ENCODE measurements around the gene ANKRD13D. TPM values are rescaled to one million over a fixed set of nuclear protein-coding genes. Genes with fewer than 3 reads are reported as not detected.

Gene ANKRD13D
- total RNA-seq, 1 experiment from 2014 or later: 79.6 TPM

GRCh38 chr11:67261640-67261945 is 27.5 kb upstream of the ANKRD13D start:
- Histone ChIP-seq H3K4me2 (peak overlapping the region; percentile 72; the same call in 1 of the 2 replicates), H3F3A (ENCODE audit: insufficient read depth, low read depth) (peaks cover 53% of the 10 kb centered on the region), H3K4me1 (replicated peaks; ENCODE audit: insufficient read depth) (peaks cover 24% of the 10 kb centered on the region), H3K27me3 (ENCODE audit: insufficient read depth, low read depth) (no peaks in the 10 kb centered on the region), H3K27ac (no peak overlapping the region), H3K9me3 (ENCODE audit: insufficient read depth, low read depth) (no peaks in the 10 kb centered on the region), H3K9me2 (ENCODE audit: insufficient read depth) (no peaks in the 10 kb centered on the region), H4K20me1 (ENCODE audit: insufficient read depth) (no peaks in the 10 kb centered on the region; the same call in 1 of the 2 replicates), H2AFZ (no peak overlapping the region), H3K36me3 (ENCODE audit: low read depth) (peaks cover 6% of the 10 kb centered on the region; the same call in 1 of the 2 replicates), H3K79me2 (ENCODE audit: low read depth) (peaks cover 2% of the 10 kb centered on the region; the same call in 1 of the 2 replicates), H3K4me3 (no peak overlapping the region)
- no TSS peak for BruUV-seq (replicated peaks)
- ChIA-PET CTCF (interaction anchor here (0.6 to 2.2 kb wide), 6 partner anchors 8 to 177 kb away, joined by 4 to 18 read pairs (median 6); no protein-coding TSS in a partner anchor), POLR2A (ENCODE audit: unreplicated experiment) (interaction anchor here (0.6 to 0.7 kb wide), 3 partner anchors 42 to 118 kb away, joined by 3 read pairs; partner anchors contain the start of genes POLD4 and SSH3)
- DNase-seq: no peak
- intact Hi-C loops (cut with micrococcal nuclease; ENCODE audit: unreplicated experiment): loop anchor here (5.0 kb wide), 3 partner anchors 121 to 204 kb away; partner anchors contain the start of gene RHOD
- TF ChIP-seq CTCF (conservative IDR thresholded peaks at IDR 0.05) (no peak), EZH2 (IDR thresholded peaks at IDR 0.05; ENCODE audit: low read depth) (no peak)

- 0 out of 2 replicates have a peak, but pooled peaks cover 1% of the 10 kb centered on the region for H3K36me3 ChIP-seq (ENCODE audit: low read depth)
- CTCF ChIA-PET: interaction anchor here (0.6 to 2.2 kb wide), 6 partner anchors 8 to 239 kb away, joined by 4 to 18 read pairs (median 8); no protein-coding TSS in a partner anchor
- peak overlapping the region; percentile 29; the same call in 1 of the 2 replicates for H3K4me2 ChIP-seq
- H3F3A ChIP-seq (ENCODE audit: insufficient read depth, low read depth): peaks cover 50% of the 10 kb centered on the region
- POLR2A ChIA-PET (ENCODE audit: unreplicated experiment): interaction anchor here (0.6 to 0.7 kb wide), 3 partner anchors 41 to 117 kb away, joined by 3 read pairs; partner anchors contain the start of genes POLD4 and SSH3
- H3K9me2 ChIP-seq (ENCODE audit: insufficient read depth): no peaks in the 10 kb centered on the region
- H3K27ac ChIP-seq: no peak overlapping the region
- no TSS peak for BruUV-seq (replicated peaks)
- H4K20me1 ChIP-seq (ENCODE audit: insufficient read depth): no peaks in the 10 kb centered on the region; the same call in 1 of the 2 replicates
- H2AFZ ChIP-seq: no peak overlapping the region
- H3K27me3 ChIP-seq (ENCODE audit: insufficient read depth, low read depth): no peaks in the 10 kb centered on the region
- TF ChIP-seq CTCF (conservative IDR thresholded peaks at IDR 0.05) (no peak), EZH2 (IDR thresholded peaks at IDR 0.05; ENCODE audit: low read depth) (no peak)
- peaks cover 8% of the 10 kb centered on the region for H3K79me2 ChIP-seq (ENCODE audit: low read depth)
- intact Hi-C loops (cut with micrococcal nuclease; ENCODE audit: unreplicated experiment): loop anchor here (1.0 to 5.0 kb wide), 5 partner anchors 23 to 205 kb away; partner anchors contain the start of gene RHOD
- no peak for DNase-seq
- H3K9me3 ChIP-seq (ENCODE audit: insufficient read depth, low read depth): no peaks in the 10 kb centered on the region
- H3K4me1 ChIP-seq (replicated peaks; ENCODE audit: insufficient read depth): peaks cover 24% of the 10 kb centered on the region
- no peak overlapping the region for H3K4me3 ChIP-seq
These were observed 27.0 kb upstream of the ANKRD13D start for GRCh38 chr11:67261946-67262681.

- H3K27me3 ChIP-seq (ENCODE audit: insufficient read depth, low read depth): no peaks in the 10 kb centered on the region
- peaks cover 30% of the 10 kb centered on the region for H3K4me1 ChIP-seq (replicated peaks; ENCODE audit: insufficient read depth)
- DNase-seq: peak; percentile 64 to 83
- H3K9me2 ChIP-seq (ENCODE audit: insufficient read depth): no peaks in the 10 kb centered on the region
- TF ChIP-seq CTCF (conservative IDR thresholded peaks at IDR 0.05) (peak; percentile 93), EZH2 (IDR thresholded peaks at IDR 0.05; ENCODE audit: low read depth) (no peak)
- no peak overlapping the region for H3K4me3 ChIP-seq
- peaks cover 5% of the 10 kb centered on the region for H4K20me1 ChIP-seq (ENCODE audit: insufficient read depth)
- no peaks in the 10 kb centered on the region for H3K36me3 ChIP-seq (ENCODE audit: low read depth)
- H3K9me3 ChIP-seq (ENCODE audit: insufficient read depth, low read depth): no peaks in the 10 kb centered on the region
- no TSS peak for BruUV-seq (replicated peaks)
- H2AFZ ChIP-seq: 0 out of 2 replicates have a peak overlapping the region, but pooled peaks have one; percentile 13
- peak overlapping the region; percentile 29 for H3K4me2 ChIP-seq
- ChIA-PET POLR2A (ENCODE audit: unreplicated experiment) (interaction anchor here (0.6 kb wide), 3 partner anchors 23 to 40 kb away, joined by 3 read pairs; partner anchors contain the start of gene SSH3), CTCF (interaction anchor here (0.6 to 2.2 kb wide), 7 partner anchors 9 to 435 kb away, joined by 3 to 18 read pairs (median 8); no protein-coding TSS in a partner anchor)
- H3K79me2 ChIP-seq (ENCODE audit: low read depth): peaks cover 16% of the 10 kb centered on the region
- intact Hi-C loops (cut with micrococcal nuclease; ENCODE audit: unreplicated experiment): loop anchor here (1.0 to 5.0 kb wide), 5 partner anchors 24 to 206 kb away; partner anchors contain the start of gene RHOD
- H3F3A ChIP-seq (ENCODE audit: insufficient read depth, low read depth): peaks cover 51% of the 10 kb centered on the region
- no peak overlapping the region for H3K27ac ChIP-seq
These were observed 26.1 kb upstream of the ANKRD13D start for GRCh38 chr11:67262731-67263675.

All from PC-9 (cell line).